GM10266 (cell line): Measurements from ENCODE around the gene POP7.
A peak's percentile ranks its signal among the peaks of the same experiment; 100 is the strongest.

Experiments
- DNase-seq: peaks from one replicate; pipeline ENCODE4 v3.0.0; 2012; ENCODE audit errors: extremely low spot score
- CTCF ChIP-seq: IDR thresholded peaks from 2 replicates; pipeline ENCODE4 v1.5.1; 2012; ENCODE audit warnings: mild to moderate bottlenecking, low read depth; ENCODE audit not compliant: control insufficient read depth, insufficient read depth; ENCODE audit errors: missing control alignments

POP7 gene

GRCh38 chr7:100689230-100690135, 16.4 kb upstream of the POP7 start:
- peak; percentile 50 for DNase-seq
- peak; percentile 23 for TF ChIP-seq CTCF

DNA sequence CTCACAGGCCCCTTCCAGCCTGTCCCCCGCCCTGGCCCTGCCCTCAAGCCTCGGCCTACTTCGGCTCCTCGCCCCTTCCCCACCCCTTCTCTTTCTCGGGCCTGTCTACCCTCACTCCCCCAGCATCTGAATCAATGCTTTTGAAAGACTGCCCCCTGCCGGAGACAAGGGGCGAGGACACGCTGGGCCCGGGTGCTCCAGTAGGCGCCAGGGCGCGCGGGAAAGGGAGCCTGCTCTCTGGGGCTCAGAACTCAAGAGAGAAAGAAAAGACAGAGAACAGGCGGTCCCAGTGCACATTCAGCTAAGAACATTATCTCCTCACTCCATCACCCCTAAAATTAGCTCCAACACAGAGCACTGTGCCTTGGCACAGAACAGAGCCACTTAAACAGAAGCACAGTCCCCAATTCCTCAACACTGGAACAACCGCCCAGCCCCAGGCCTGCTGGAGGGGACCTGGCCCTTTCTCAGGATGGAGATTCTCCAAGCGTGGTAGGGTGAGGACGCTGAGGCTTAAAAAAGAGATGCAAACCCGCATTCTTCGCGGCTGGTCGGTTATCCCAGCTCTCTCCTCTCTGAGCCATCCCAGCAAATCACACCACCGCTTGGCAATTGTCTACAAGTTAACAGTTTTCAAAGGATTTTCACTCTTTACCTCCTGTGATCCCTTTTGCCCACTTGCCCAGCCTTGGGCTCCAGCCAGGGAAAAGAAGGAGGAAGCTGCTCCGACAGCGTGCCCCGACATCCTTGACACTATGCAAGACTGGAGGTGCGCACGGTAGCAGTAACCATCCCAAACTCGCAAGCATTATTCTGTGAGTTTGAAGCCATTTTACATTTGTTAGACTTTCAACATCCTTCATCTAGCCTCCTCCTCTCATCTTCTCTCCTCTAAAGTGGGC, 14.0 kb upstream of the POP7 start:
- TF ChIP-seq CTCF = peak; percentile 96
- DNase-seq = peak; percentile 90

DNA sequence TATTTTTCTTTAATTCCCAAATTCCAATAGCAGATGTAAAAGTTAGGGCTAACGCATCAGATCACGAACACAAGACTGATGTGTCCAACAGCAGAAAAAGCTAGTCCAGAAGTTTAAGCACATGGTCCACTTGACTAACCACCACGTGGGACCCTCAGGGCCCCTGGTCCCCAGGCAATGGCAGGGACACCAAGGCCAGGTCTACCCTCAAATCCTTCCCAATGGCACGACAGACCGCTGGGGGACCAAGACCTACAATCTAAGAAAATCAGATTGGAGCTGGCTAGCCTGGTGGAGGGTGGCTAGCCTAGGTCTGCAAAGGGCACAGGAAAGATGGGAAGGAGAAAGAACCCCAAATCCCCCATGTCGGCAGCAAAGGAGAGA, 13.4 kb upstream of the POP7 start:
- no peak for TF ChIP-seq CTCF
- no peak for DNase-seq

DNA sequence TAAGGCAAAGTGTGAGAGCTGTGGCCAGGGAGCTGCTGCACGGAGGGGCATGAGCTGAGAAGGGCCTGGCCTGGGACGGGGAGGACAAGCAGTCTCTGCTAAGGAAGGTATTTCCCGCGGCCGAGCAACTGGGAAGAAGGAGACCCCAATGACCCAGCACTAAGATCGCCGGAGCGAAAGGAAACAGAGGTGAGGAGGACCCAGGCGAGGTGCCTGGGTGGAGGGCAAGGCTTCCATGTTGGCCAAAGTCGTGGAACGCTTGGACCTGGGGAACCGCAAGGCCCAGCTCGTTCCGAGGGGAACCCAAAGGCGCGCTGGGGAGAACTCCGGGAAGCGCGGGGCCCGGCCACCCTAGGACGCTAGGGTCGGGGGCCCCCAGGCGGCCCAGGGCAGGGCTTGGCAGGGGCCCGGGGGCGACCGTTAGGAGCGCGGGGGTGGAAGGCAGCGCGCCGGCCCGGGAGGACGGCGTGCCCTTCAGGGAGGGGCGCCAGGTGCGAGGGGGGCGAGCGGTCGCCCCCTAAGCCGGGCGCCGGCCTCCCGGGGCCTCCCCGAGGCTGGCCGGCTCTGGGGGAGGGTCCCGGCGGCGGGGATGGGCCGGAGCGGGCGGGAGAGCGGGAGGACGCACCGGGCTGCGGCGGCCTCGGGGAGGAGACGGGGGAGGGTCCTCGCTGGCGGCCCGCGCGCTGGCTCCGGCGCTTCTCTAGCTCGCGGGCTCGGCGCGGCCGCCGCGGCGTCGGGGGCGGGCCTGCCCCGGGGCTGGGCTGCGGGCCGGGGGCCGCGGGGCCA, 12.4 kb upstream of the POP7 start:
- peak; percentile 41 for DNase-seq
- no peak for TF ChIP-seq CTCF

DNA sequence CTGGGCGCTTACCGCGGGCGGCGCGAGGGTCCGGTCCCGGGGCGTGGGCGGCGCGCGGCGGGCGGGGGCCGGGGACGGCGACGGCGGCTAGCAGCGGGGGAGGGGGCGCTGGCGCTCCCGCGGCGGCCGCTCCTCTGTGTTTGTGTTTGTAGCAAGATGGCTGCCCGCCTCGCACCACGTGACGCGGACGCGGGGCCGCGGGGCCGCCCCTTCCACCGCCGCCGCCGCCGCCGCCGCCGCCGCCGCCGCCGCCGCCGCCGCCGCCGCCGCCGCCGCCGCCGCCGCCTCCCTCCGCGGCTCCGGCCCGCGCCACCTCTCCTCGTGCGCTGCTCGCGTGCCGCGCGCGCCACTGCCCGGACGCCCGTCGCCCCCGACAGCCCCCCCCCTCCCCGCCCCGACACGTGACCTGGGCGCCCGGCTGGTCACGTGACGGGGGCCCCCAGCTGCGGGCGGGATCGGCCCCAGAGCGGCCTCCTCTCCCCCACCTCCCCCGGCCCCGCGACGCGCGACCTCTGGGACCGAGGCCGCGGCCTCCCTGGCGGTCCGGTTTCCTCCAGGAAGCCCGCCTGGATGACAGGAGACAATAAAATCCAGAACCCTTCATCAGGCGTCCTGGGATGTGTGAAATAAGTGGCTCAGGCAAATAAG, 11.7 kb upstream of the POP7 start, which contains the start of gene GIGYF1:
Gene GIGYF1 (minus strand): TSS at position 153 of the 648 bp plus-strand sequence. CDS start 6,012 bp downstream, outside the sequence.
- TF ChIP-seq CTCF = no peak
- peak; percentile 93 for DNase-seq

GRCh38 chr7:100696123-100696521, 9.8 kb upstream of the POP7 start:
- DNase-seq = no peak
- no peak for TF ChIP-seq CTCF
